Keratinocyte (primary cell): Measurements from ENCODE around the gene MISP. TPM values are rescaled to one million over a fixed set of nuclear protein-coding genes. Genes with fewer than 3 reads are reported as not detected.
"Not testable (repeated sequence)": the region's sequence is repeated elsewhere in the genome, so short reads cannot be mapped to it uniquely, and the experiment has no call there.

ENCODE experiments used
- DNase-seq: peaks from one replicate; pipeline ENCODE4 v3.0.0-alpha.2; 2011; ENCODE audit warnings: low read depth, missing footprints, low spot score
- FAIRE-seq: peaks from 2 replicates; lab custom pipeline; 2011; peaks lifted over from hg19 to GRCh38; lab: Jason Lieb, UNC
- H2AFZ ChIP-seq: 2 replicates; pipeline ENCODE4 v1.6.0; 2012; ENCODE audit warnings: low read length, control low read depth, inconsistent platforms; ENCODE audit not compliant: control insufficient read depth
- H3K27ac ChIP-seq: 2 replicates; pipeline ENCODE4 v1.5.1; 2011; ENCODE audit warnings: low read length; ENCODE audit not compliant: control insufficient read depth, insufficient read depth
- H3K27me3 ChIP-seq: 3 replicates; pipeline ENCODE4 v1.6.0; 2011; ENCODE audit warnings: low read length; ENCODE audit not compliant: control insufficient read depth, insufficient read depth; ENCODE audit errors: extremely low read depth
- H3K36me3 ChIP-seq, 2 experiments: 2 replicates in 1 of 2; 3 replicates in 1 of 2; pipeline ENCODE4 v1.5.1; 2011; ENCODE audit warnings: low read length in 2 of 2, mild to moderate bottlenecking in 1 of 2; ENCODE audit not compliant: control insufficient read depth in 2 of 2, insufficient read depth in 2 of 2; ENCODE audit errors: extremely low read depth in 1 of 2
- H3K4me1 ChIP-seq: 3 replicates; pipeline ENCODE4 v1.5.1; 2011; ENCODE audit warnings: low read length; ENCODE audit not compliant: control insufficient read depth, insufficient read depth; ENCODE audit errors: extremely low read depth
- H3K4me2 ChIP-seq: 3 replicates; pipeline ENCODE4 v1.6.0; 2011; ENCODE audit warnings: low read depth, low read length; ENCODE audit not compliant: control insufficient read depth, insufficient read depth; ENCODE audit errors: extremely low read depth
- H3K4me3 ChIP-seq, 3 experiments: fragments of 200-600 bp in 1 of 3; sonication (generic) in 1 of 3; 2 replicates in 2 of 3; 3 replicates in 1 of 3; pipeline ENCODE4 v1.5.1; 2011 to 2016; ENCODE audit warnings: low read length in 3 of 3, mild to moderate bottlenecking in 3 of 3, control low read depth in 2 of 3, inconsistent platforms in 1 of 3, low read depth in 1 of 3, mixed read lengths in 1 of 3, mixed run types in 1 of 3, moderate library complexity in 1 of 3; ENCODE audit not compliant: control insufficient read depth in 2 of 3, insufficient read depth in 2 of 3; ENCODE audit errors: extremely low read depth in 1 of 3
- H3K79me2 ChIP-seq: 2 replicates; pipeline ENCODE4 v1.6.0; 2012; ENCODE audit warnings: low read length; ENCODE audit not compliant: control insufficient read depth, insufficient read depth
- H3K9ac ChIP-seq: 3 replicates; pipeline ENCODE4 v1.6.0; 2011; ENCODE audit warnings: low read length; ENCODE audit not compliant: control insufficient read depth, insufficient read depth; ENCODE audit errors: extremely low read depth
- H3K9me1 ChIP-seq: 3 replicates; pipeline ENCODE4 v1.6.0; 2011; ENCODE audit warnings: low read length; ENCODE audit not compliant: control insufficient read depth, insufficient read depth; ENCODE audit errors: extremely low read depth
- H3K9me3 ChIP-seq: 2 replicates; pipeline ENCODE4 v1.5.1; 2012; ENCODE audit warnings: low read depth, low read length; ENCODE audit not compliant: control insufficient read depth
- H4K20me1 ChIP-seq: 3 replicates; pipeline ENCODE4 v1.6.0; 2011; ENCODE audit warnings: low read length; ENCODE audit not compliant: control insufficient read depth, insufficient read depth; ENCODE audit errors: extremely low read depth
- CTCF ChIP-seq, 3 experiments: IDR thresholded peaks in 1 of 3; conservative IDR thresholded peaks in 1 of 3; optimal IDR thresholded peaks in 1 of 3; 2 replicates in 2 of 3; 3 replicates in 1 of 3; pipeline versions ENCODE3 to v1.5.1; 2011; ENCODE audit warnings: low read length in 3 of 3, mild to moderate bottlenecking in 3 of 3, moderate library complexity in 2 of 3, control low read depth in 1 of 3, inconsistent platforms in 1 of 3; ENCODE audit not compliant: insufficient read depth in 2 of 3; ENCODE audit errors: extremely low read depth in 1 of 3
- EZH2 ChIP-seq: IDR thresholded peaks from one replicate; pipeline ENCODE4 v1.6.1; 2012; ENCODE audit warnings: inconsistent platforms, mild to moderate bottlenecking, low read length, moderate library complexity
- dilution Hi-C: fragments of 300-500 bp; cut with MboI; formaldehyde crosslinking; loops from one replicate; pipeline ENCODE4 v1.7.0; 2020; ENCODE audit warnings: low sequenced_read_pairs; ENCODE audit not compliant: extremely low pct_ligation_motif_present
- polyA plus RNA-seq, 5 experiments: library from polyadenylated mRNA; depleted of rRNA in 3 of 5; stranded (reverse) in 3 of 5; stranded (forward) in 1 of 5; unstranded in 1 of 5; fragments of >200 nt; gene quantifications; 1 replicate in 1 of 5; 2 replicates in 3 of 5; 3 replicates in 1 of 5; pipeline versions ENCODE4 v1.2.1 to v1.2.3, GENCODE V29; 2011 to 2012; ENCODE audit warnings: missing spikeins in 2 of 5, low read depth in 1 of 5, low replicate concordance in 1 of 5

Gene MISP
- polyA plus RNA-seq, 1 donor (not counting 4 experiments of a cell fraction or from before 2014, with no cell fraction given): 17.5 TPM

GRCh38 chr19:726993-727956, 23.6 kb upstream of the MISP start:
- Histone ChIP-seq H2AFZ (no peak overlapping the region), H3K4me3 (no peak overlapping the region), H3K79me2 (no peaks in the 10 kb centered on the region), H3K4me2 (no peak overlapping the region), H3K27ac (no peak overlapping the region), H3K9me1 (no peaks in the 10 kb centered on the region), H4K20me1 (no peaks in the 10 kb centered on the region), H3K4me1 (no peaks in the 10 kb centered on the region), H3K9ac (no peak overlapping the region), H3K27me3 (no peaks in the 10 kb centered on the region), H3K9me3 (no peaks in the 10 kb centered on the region), H3K36me3 (no peaks in the 10 kb centered on the region)
- FAIRE-seq (no peak), DNase-seq (no peak)
- dilution Hi-C loops: no loop called here
- TF ChIP-seq CTCF (optimal IDR thresholded peaks at IDR 0.05 in 1 of 3, IDR thresholded peaks at IDR 0.05 in 1 of 3, conservative IDR thresholded peaks at IDR 0.05 in 1 of 3; ENCODE audit: extremely low read depth in 1 of 3, insufficient read depth in 2 of 3, low read length in 3 of 3) (no peak), EZH2 (no peak)

- H3K27me3 ChIP-seq: no peaks in the 10 kb centered on the region
- no peaks in the 10 kb centered on the region for H4K20me1 ChIP-seq
- H3K9me1 ChIP-seq: no peaks in the 10 kb centered on the region
- no peak overlapping the region for H3K27ac ChIP-seq
- no peak for FAIRE-seq
- DNase-seq: no peak
- H3K4me3 ChIP-seq: no peak overlapping the region
- H3K9me3 ChIP-seq: no peaks in the 10 kb centered on the region
- H3K4me2 ChIP-seq: no peak overlapping the region
- no peaks in the 10 kb centered on the region for H3K36me3 ChIP-seq
- H3K79me2 ChIP-seq: no peaks in the 10 kb centered on the region
- H3K9ac ChIP-seq: no peak overlapping the region
- H3K4me1 ChIP-seq: no peaks in the 10 kb centered on the region
- dilution Hi-C loops: no loop called here
- TF ChIP-seq CTCF (optimal IDR thresholded peaks at IDR 0.05 in 1 of 3, IDR thresholded peaks at IDR 0.05 in 1 of 3, conservative IDR thresholded peaks at IDR 0.05 in 1 of 3; ENCODE audit: extremely low read depth in 1 of 3, insufficient read depth in 2 of 3, low read length in 3 of 3) (no peak), EZH2 (no peak)
- no peak overlapping the region for H2AFZ ChIP-seq
Measured at GRCh38 chr19:728011-728410, 22.9 kb upstream of the MISP start.

GRCh38 chr19:729564-729963, 21.3 kb upstream of the MISP start:
- H4K20me1 ChIP-seq, H3K4me3 ChIP-seq, H3K4me2 ChIP-seq, H3K79me2 ChIP-seq, H3K9me3 ChIP-seq, H2AFZ ChIP-seq, H3K9ac ChIP-seq, H3K27me3 ChIP-seq, FAIRE-seq, DNase-seq, H3K27ac ChIP-seq, dilution Hi-C loops, H3K9me1 ChIP-seq, H3K4me1 ChIP-seq, H3K36me3 ChIP-seq: not testable (repeated sequence)
